HepG2 (cell line): ENCODE results near the gene KIAA0930.

Experiments used
- HOXA7 ChIP-seq: sonication (generic); formaldehyde crosslinking; IDR thresholded peaks from 2 replicates; pipeline ENCODE4 v1.8.1; 2022; ENCODE audit warnings: mild to moderate bottlenecking, missing genetic modification reagents, moderate library complexity
- KMT2B ChIP-seq: IDR thresholded peaks from 2 replicates; pipeline ENCODE4 v1.6.1; 2016; ENCODE audit warnings: missing genetic modification reagents, missing compliant biosample characterization
- TBP ChIP-seq: sonication (generic); formaldehyde crosslinking; IDR thresholded peaks from 2 replicates; pipeline ENCODE4 v1.5.0; 2020; ENCODE audit warnings: missing genetic modification reagents
- TF ChIP-seq, protein P1 (sequence below): sonication (generic); formaldehyde crosslinking; IDR thresholded peaks from 2 replicates; pipeline ENCODE4 v1.5.0; 2020; ENCODE audit warnings: mild to moderate bottlenecking, missing genetic modification reagents, moderate library complexity

DNA sequence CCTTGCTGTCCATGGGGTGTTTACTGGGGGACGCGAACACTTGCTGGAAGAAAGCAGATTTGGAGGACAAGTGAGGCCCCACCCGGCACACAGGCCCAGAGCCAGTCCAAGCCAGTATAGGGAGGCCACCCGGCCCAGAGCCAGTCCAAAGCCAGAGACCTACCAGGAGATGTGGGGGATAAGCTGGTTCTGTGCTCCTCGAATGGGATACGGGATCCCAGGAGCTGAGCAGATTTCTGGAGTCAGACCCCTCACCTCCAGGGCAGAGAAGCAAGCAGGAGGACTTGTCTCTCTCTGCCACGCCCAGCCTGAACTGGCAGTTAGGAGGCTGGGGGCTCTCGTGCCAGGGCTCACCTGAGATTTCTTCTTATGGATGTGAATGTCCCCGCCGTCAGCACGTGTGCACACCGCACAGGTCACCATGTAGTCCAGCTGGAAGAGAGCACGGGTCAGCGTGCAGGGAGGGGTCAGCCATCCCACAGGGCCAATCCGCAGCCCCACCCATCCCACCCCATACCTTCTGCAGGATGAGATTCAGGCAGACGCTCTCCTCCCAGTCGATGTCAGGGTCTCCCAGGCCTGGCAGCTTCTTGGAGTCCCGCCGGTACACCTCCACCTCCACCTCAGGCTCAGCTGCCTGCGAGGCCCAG is 35.3 kb downstream of the KIAA0930 start:
- no peak for TF ChIP-seq KMT2B (CRISPR knock-in tag)
- TF ChIP-seq, protein P1, sequence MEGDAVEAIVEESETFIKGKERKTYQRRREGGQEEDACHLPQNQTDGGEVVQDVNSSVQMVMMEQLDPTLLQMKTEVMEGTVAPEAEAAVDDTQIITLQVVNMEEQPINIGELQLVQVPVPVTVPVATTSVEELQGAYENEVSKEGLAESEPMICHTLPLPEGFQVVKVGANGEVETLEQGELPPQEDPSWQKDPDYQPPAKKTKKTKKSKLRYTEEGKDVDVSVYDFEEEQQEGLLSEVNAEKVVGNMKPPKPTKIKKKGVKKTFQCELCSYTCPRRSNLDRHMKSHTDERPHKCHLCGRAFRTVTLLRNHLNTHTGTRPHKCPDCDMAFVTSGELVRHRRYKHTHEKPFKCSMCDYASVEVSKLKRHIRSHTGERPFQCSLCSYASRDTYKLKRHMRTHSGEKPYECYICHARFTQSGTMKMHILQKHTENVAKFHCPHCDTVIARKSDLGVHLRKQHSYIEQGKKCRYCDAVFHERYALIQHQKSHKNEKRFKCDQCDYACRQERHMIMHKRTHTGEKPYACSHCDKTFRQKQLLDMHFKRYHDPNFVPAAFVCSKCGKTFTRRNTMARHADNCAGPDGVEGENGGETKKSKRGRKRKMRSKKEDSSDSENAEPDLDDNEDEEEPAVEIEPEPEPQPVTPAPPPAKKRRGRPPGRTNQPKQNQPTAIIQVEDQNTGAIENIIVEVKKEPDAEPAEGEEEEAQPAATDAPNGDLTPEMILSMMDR (CRISPR knock-in tag), result no peak
- TF ChIP-seq TBP (CRISPR knock-in tag), result no peak
- no peak for TF ChIP-seq HOXA7
